Neural cell (in vitro differentiated cells): Measurements from ENCODE around the gene ZG16B. TPM values are rescaled to one million over a fixed set of nuclear protein-coding genes. Genes with fewer than 3 reads are reported as not detected.

Source experiments
- H2AFZ ChIP-seq: fragments of 200-600, 300-800 bp; sonication (generic), shearing (Covaris generic); 2 replicates; pipeline ENCODE4 v1.6.0; 2014; ENCODE audit warnings: low read depth, mild to moderate bottlenecking, antibody characterized with exemption, low read length, moderate library complexity
- H3F3A ChIP-seq: fragments of 200-600 bp; shearing (Covaris generic); 2 replicates; pipeline ENCODE4 v1.6.1; 2016; ENCODE audit warnings: mild to moderate bottlenecking, moderate library complexity, mixed read lengths, antibody characterized with exemption, low read length; ENCODE audit not compliant: insufficient read depth, poor library complexity, severe bottlenecking
- H3K27ac ChIP-seq: fragments of 200-600, 300-800 bp; sonication (generic), shearing (Covaris generic); 2 replicates; pipeline ENCODE4 v1.5.1; 2014; ENCODE audit warnings: mild to moderate bottlenecking, low read length, moderate library complexity
- H3K27me3 ChIP-seq: fragments of 300-800, 200-600 bp; sonication (generic), shearing (Covaris generic); 2 replicates; pipeline ENCODE4 v1.6.0; 2014; ENCODE audit warnings: mild to moderate bottlenecking, low read depth, low read length, moderate library complexity; ENCODE audit not compliant: insufficient read depth
- H3K36me3 ChIP-seq: fragments of 300-800, 200-600 bp; sonication (generic), shearing (Covaris generic); 2 replicates; pipeline ENCODE4 v1.5.1; 2014; ENCODE audit warnings: mild to moderate bottlenecking, antibody characterized with exemption, low read length, moderate library complexity; ENCODE audit not compliant: insufficient read depth
- H3K4me2 ChIP-seq: fragments of 300-800, 200-600 bp; sonication (generic), shearing (Covaris generic); 2 replicates; pipeline ENCODE4 v1.6.0; 2014; ENCODE audit warnings: mild to moderate bottlenecking, low read length
- H3K4me3 ChIP-seq: fragments of 300-800, 200-600 bp; sonication (generic), shearing (Covaris generic); 2 replicates; pipeline ENCODE4 v1.5.1; 2014; ENCODE audit warnings: mild to moderate bottlenecking, low read length, moderate library complexity
- H3K79me2 ChIP-seq: fragments of 200-600 bp; shearing (Covaris generic); replicated peaks from 2 replicates; pipeline ENCODE4 v1.6.0; 2014; ENCODE audit warnings: mild to moderate bottlenecking, low read length, moderate library complexity; ENCODE audit not compliant: insufficient read depth
- H3K9ac ChIP-seq: fragments of 300-800, 200-600 bp; sonication (generic), shearing (Covaris generic); 2 replicates; pipeline ENCODE4 v1.6.1; 2016; ENCODE audit warnings: mild to moderate bottlenecking, low read length, mixed read lengths
- H3K9me2 ChIP-seq: fragments of 200-600 bp; shearing (Covaris generic); 2 replicates; pipeline ENCODE4 v1.6.1; 2016; ENCODE audit warnings: mild to moderate bottlenecking, low read length, mixed read lengths; ENCODE audit not compliant: insufficient read depth
- H3K9me3 ChIP-seq: fragments of 200-600, 300-800 bp; sonication (generic), shearing (Covaris generic); 2 replicates; pipeline ENCODE4 v1.6.1; 2016; ENCODE audit warnings: mild to moderate bottlenecking, mixed run types, low read length, moderate library complexity, mixed read lengths
- H4K20me1 ChIP-seq: fragments of 200-600 bp; shearing (Covaris generic); 2 replicates; pipeline ENCODE4 v1.6.1; 2016; ENCODE audit warnings: mild to moderate bottlenecking, mixed run types; ENCODE audit not compliant: insufficient read depth
- CTCF ChIP-seq: fragments of 450-650 bp; IDR thresholded peaks from 2 replicates; pipeline ENCODE4 v1.5.1; 2014; ENCODE audit warnings: antibody characterized with exemption, mild to moderate bottlenecking, moderate library complexity; ENCODE audit not compliant: poor library complexity, severe bottlenecking
- EP300 ChIP-seq: fragments of 450-650 bp; conservative IDR thresholded peaks from 2 replicates; pipeline ENCODE4 v1.6.1; 2014; ENCODE audit warnings: antibody characterized with exemption, mild to moderate bottlenecking, moderate library complexity; ENCODE audit not compliant: poor library complexity, severe bottlenecking
- EZH2 ChIP-seq: fragments of 200-600, 300-800 bp; shearing (Covaris generic), sonication (generic); IDR thresholded peaks from 2 replicates; pipeline ENCODE4 v1.6.1; 2014; ENCODE audit warnings: antibody characterized with exemption, low read length, borderline replicate concordance, mild to moderate bottlenecking; ENCODE audit not compliant: insufficient read depth, poor library complexity, severe bottlenecking
- MXI1 ChIP-seq: fragments of 450-650 bp; conservative IDR thresholded peaks from 2 replicates; pipeline ENCODE4 v1.6.1; 2014; ENCODE audit warnings: antibody characterized with exemption, mild to moderate bottlenecking; ENCODE audit not compliant: poor library complexity, severe bottlenecking
- POLR2AphosphoS5 ChIP-seq: IDR thresholded peaks from 2 replicates; pipeline ENCODE4 v1.6.1; 2012
- RAD21 ChIP-seq: fragments of 450-650 bp; conservative IDR thresholded peaks from 2 replicates; pipeline ENCODE4 v1.6.1; 2014; ENCODE audit warnings: antibody characterized with exemption, mild to moderate bottlenecking, moderate library complexity
- REST ChIP-seq: IDR thresholded peaks from 2 replicates; pipeline ENCODE4 v1.6.1; 2012; ENCODE audit warnings: borderline replicate concordance
- SMC3 ChIP-seq: fragments of 450-650 bp; conservative IDR thresholded peaks from 2 replicates; pipeline ENCODE4 v1.6.1; 2014; ENCODE audit warnings: antibody characterized with exemption, mild to moderate bottlenecking, moderate library complexity; ENCODE audit not compliant: poor library complexity
- TAF1 ChIP-seq: IDR thresholded peaks from 2 replicates; pipeline ENCODE4 v1.6.1; 2012; ENCODE audit warnings: low read depth
- polyA plus RNA-seq: library from polyadenylated mRNA; depleted of rRNA; stranded (reverse); fragments of >200 nt; gene quantifications from 2 replicates; pipeline ENCODE4 v1.2.3, GENCODE V29; 2014

ZG16B gene
- polyA plus RNA-seq, 1 donor from 2014 or later: not detected

DNA sequence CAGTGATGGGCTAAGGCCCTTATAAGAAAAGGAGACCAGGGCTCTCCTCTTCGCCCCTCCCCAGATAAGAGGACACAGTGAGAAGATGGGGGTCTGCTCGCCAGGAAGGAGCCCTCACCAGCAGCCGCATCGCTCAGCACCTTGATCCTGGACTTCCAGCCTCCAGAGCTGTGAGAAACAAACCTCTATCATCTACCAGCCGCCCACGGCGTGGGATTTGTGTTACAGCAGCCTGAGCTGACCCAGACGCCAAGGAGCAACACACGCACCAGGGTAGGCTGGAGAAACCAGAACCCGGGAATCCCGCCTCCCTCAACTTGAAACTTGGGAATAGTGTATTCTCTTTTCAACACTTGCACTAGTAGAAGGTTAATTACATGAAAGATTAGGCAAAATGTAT, 4.2 kb upstream of the ZG16B start:
- Histone ChIP-seq H3K9me2 (no peaks in the 10 kb centered on the region), H3F3A (no peaks in the 10 kb centered on the region), H3K79me2 (no peaks in the 10 kb centered on the region), H3K9me3 (no peaks in the 10 kb centered on the region), H3K9ac (no peak overlapping the region), H3K27me3 (no peaks in the 10 kb centered on the region), H3K4me3 (no peak overlapping the region), H3K27ac (no peak overlapping the region), H3K4me2 (no peak overlapping the region), H2AFZ (no peak overlapping the region), H3K36me3 (no peaks in the 10 kb centered on the region), H4K20me1 (no peaks in the 10 kb centered on the region)
- no peak for TF ChIP-seq EZH2
- no peak for TF ChIP-seq RAD21

DNA sequence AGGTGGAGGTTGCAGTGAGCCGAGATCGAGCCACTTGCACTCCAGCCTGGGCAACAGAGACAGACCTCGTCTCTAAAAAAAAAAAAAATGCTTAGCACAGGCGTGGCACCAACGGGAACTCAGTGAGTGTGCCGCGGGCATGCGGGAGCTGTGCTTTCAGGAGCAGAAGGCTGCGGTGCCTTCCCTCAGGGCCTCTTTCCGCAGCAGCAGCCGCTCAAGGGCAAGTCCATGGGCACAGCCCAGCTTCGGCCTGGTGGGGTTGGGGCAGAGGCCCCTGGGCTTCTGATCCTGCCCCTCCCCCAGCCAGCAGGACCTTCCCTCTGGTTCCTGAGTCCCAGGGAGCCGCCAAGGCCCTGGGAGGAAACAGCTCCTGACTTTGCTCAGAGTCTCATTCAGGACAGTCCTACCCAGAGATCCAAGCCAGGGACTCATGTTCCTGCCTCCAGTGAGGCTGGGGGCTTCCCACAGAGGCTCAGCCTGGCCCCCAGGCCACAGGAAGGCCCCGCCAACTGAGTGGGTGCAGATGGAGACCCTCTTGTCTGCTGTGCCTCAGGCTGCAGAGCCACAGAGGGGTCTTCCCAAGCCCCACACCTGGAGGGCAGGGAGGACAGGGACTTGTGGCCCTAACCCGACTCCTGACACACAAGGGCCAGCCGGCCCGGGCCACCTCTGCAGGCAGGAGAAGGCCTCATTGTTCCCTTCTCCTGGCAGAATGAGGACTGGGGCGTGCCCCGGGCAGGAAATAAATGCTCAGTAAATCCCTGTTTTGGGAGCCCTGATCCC, 3.3 kb upstream of the ZG16B start:
- H3K9me3 ChIP-seq: no peaks in the 10 kb centered on the region
- no peaks in the 10 kb centered on the region for H3K79me2 ChIP-seq
- H3K9me2 ChIP-seq: no peaks in the 10 kb centered on the region
- no peak overlapping the region for H3K27ac ChIP-seq
- no peak overlapping the region for H3K9ac ChIP-seq
- H3K27me3 ChIP-seq: no peaks in the 10 kb centered on the region
- H3K4me2 ChIP-seq: no peak overlapping the region
- no peaks in the 10 kb centered on the region for H3F3A ChIP-seq
- no peaks in the 10 kb centered on the region for H4K20me1 ChIP-seq
- H3K36me3 ChIP-seq: no peaks in the 10 kb centered on the region
- H2AFZ ChIP-seq: no peak overlapping the region
- TF ChIP-seq EP300: no peak
- no peak overlapping the region for H3K4me3 ChIP-seq

DNA sequence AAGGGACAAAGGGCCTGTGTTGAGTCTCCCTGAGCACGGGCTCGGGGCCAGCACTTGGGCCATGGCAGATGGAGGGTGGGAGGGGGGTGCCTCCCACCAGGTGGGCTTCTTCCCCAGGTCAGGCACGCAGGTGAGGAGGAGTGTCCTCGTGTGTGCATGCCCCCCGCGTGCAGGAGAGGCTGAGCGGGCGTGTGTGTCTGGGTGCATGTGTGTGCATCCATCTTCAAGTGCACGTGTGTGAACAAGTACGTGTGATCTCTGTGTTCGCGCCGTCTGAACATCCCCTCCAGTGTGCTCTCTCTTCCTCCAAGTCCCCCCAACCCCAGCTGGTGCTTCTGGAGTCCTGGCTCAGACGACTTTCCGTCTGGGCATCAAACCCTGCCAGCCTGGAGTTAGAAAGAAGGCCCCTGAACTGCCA, 2.7 kb upstream of the ZG16B start:
- Histone ChIP-seq H3K27me3 (no peaks in the 10 kb centered on the region), H3K9me2 (no peaks in the 10 kb centered on the region), H3K9me3 (no peaks in the 10 kb centered on the region), H3K36me3 (no peaks in the 10 kb centered on the region), H3K27ac (no peak overlapping the region), H2AFZ (no peak overlapping the region), H3K79me2 (no peaks in the 10 kb centered on the region), H3K4me2 (no peak overlapping the region), H3K4me3 (no peak overlapping the region), H3F3A (no peaks in the 10 kb centered on the region), H4K20me1 (no peaks in the 10 kb centered on the region), H3K9ac (no peak overlapping the region)
- TF ChIP-seq EZH2: no peak
- TF ChIP-seq CTCF: no peak
- TF ChIP-seq SMC3: no peak
- no peak for TF ChIP-seq TAF1
- no peak for TF ChIP-seq RAD21
- TF ChIP-seq EP300: no peak
- TF ChIP-seq MXI1: no peak
- no peak for TF ChIP-seq REST
- no peak for TF ChIP-seq POLR2AphosphoS5
